GM20431 (cell line): ENCODE results near the gene IRS2.
"Not testable (repeated sequence)": the region's sequence is repeated elsewhere in the genome, so short reads cannot be mapped to it uniquely, and the experiment has no call there.

Experiments used
- in situ Hi-C: fragments of 300-500 bp; cut with MseI, MboI; formaldehyde crosslinking; loops from one replicate; pipeline ENCODE4 v1.15.0; 2020; ENCODE audit warnings: low sequenced_read_pairs; ENCODE audit not compliant: unreplicated experiment

The IRS2 gene

GRCh38 chr13:109740721-109741120, 45.7 kb downstream of the IRS2 start:
- in situ Hi-C loops, result no loop called here

GRCh38 chr13:109740121-109740520, 46.3 kb downstream of the IRS2 start:
- in situ Hi-C loops, result no loop called here

- in situ Hi-C loops, result no loop called here
These were observed 48.1 kb downstream of the IRS2 start for GRCh38 chr13:109738298-109738746.

- in situ Hi-C loops, result no loop called here
These were observed 48.8 kb downstream of the IRS2 start for GRCh38 chr13:109737606-109738005.

- in situ Hi-C loops, result no loop called here
These were observed 49.3 kb downstream of the IRS2 start for GRCh38 chr13:109737046-109737573.

GRCh38 chr13:109735436-109735966, 50.9 kb downstream of the IRS2 start:
- in situ Hi-C loops, result no loop called here

GRCh38 chr13:109734002-109734785, 52.2 kb downstream of the IRS2 start:
- in situ Hi-C loops, result no loop called here

- in situ Hi-C loops, result no loop called here
These were observed 52.8 kb downstream of the IRS2 start for GRCh38 chr13:109733550-109733949.

- in situ Hi-C loops, result not testable (repeated sequence)
These were observed 53.8 kb downstream of the IRS2 start for GRCh38 chr13:109732470-109733170.

GRCh38 chr13:109730812-109731335, 55.5 kb downstream of the IRS2 start:
- in situ Hi-C loops, result no loop called here

- in situ Hi-C loops, result no loop called here
These were observed 57.3 kb downstream of the IRS2 start for GRCh38 chr13:109728791-109729731.

- in situ Hi-C loops, result no loop called here
These were observed 58.3 kb downstream of the IRS2 start for GRCh38 chr13:109728061-109728460.

GRCh38 chr13:109727251-109727650, 59.1 kb downstream of the IRS2 start:
- in situ Hi-C loops, result no loop called here

- in situ Hi-C loops, result no loop called here
These were observed 60.3 kb downstream of the IRS2 start for GRCh38 chr13:109725995-109726637.

- in situ Hi-C loops, result no loop called here
These were observed 61.1 kb downstream of the IRS2 start for GRCh38 chr13:109725297-109725696.

GRCh38 chr13:109724603-109725002, 61.8 kb downstream of the IRS2 start:
- in situ Hi-C loops, result no loop called here

GRCh38 chr13:109723046-109723445, 63.3 kb downstream of the IRS2 start:
- in situ Hi-C loops, result no loop called here

GRCh38 chr13:109722068-109722467, 64.3 kb downstream of the IRS2 start:
- in situ Hi-C loops, result no loop called here

GRCh38 chr13:109720758-109721184, 65.6 kb downstream of the IRS2 start:
- in situ Hi-C loops, result no loop called here
